GM18508 (cell line): ENCODE results near the gene NTM.

Experiments used
- ATAC-seq: cut with Tn5 transposase; IDR thresholded peaks from one replicate; pipeline ENCODE4 v1.9.1; 2021; ENCODE audit warnings: moderate number of reproducible peaks; ENCODE audit not compliant: insufficient read depth, unreplicated experiment

Gene NTM

DNA sequence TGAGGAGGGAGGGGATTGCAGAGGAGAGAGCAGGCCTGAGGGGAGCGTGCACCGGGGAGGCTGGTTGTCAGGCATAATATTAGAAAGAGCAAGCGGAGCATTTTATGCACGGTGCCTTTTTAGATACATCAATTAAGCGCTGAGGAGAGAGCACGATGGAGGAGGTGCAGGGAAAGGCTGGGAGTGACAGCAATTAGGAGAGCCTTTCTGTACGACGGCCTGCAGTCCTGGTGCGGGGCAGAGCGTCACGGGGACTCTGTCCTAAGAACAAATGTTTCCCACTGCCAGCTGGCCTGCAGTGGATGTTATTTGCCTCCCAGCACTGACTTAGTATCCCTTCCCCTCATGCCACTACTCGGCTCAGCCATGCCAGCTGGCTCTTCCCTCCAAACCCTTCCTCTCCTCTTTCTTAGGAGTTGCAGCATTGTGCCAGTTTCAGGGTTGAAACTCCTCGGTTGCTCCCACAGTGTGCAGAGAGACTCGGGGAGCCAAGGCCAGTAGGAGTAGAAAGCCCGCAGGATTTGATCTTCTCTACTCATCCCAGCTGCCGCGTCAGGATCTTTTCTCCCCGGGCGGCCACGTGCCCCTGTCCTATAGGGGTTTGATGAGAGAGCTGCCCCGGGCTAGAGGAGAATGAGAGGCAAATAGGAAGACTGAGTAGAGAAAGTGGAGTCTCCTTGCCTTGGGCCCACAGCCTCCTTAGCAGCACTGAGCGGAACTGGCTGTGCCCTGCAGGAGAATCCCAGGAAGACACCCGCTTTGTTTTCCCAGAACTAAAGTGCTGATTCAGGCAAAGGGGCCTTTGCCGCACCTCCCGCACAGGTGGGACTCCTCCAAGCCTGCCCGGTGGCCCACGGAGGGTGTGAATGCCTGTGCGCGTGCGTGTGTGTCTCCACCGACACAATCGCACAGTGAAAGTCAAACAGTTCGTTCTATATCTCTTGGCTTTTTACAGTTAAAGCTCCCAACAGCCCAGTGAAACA, 875.3 kb downstream of the NTM start:
- no peak for ATAC-seq

GRCh38 chr11:132248580-132248979, 878.2 kb downstream of the NTM start:
- no peak for ATAC-seq

DNA sequence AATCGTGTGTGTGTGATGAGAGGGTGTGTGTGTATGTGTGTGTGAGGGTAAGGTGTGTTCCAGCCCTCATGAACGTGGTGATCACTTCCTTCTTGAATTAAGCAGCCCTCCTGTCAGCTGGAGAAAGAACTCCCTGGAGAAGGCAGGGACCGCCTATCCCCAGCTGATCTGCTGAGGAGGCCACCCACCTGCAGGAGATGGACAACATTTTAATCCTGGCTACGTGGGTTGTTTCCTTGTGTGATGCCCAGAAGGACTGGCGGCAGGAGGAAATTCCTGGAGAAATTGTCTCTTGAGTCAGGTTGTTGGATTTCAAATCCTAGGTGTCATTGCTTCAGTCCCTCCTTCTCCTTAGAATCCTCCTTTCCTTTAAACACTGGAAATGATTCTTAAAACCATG, 878.8 kb downstream of the NTM start:
- no peak for ATAC-seq

DNA sequence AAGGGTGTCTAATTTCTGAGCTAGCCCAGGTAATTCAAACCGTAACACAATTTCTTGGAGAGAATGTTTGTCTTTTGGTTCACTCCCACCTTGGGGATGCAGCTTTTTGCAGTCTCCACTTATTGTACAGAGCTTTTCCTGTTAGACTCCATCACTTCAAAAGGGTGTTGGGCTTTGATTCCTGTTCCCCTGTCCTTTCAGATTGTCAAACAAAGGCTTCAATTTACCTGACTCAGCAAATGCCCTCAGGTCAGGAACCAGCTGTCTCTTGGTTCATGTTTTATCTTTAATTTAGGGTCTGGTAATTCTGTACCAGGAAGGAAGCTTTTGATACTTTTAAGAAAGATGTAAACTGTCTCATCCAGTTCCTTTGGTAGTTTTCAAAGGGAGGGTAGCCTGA, 880.6 kb downstream of the NTM start:
- ATAC-seq: no peak

DNA sequence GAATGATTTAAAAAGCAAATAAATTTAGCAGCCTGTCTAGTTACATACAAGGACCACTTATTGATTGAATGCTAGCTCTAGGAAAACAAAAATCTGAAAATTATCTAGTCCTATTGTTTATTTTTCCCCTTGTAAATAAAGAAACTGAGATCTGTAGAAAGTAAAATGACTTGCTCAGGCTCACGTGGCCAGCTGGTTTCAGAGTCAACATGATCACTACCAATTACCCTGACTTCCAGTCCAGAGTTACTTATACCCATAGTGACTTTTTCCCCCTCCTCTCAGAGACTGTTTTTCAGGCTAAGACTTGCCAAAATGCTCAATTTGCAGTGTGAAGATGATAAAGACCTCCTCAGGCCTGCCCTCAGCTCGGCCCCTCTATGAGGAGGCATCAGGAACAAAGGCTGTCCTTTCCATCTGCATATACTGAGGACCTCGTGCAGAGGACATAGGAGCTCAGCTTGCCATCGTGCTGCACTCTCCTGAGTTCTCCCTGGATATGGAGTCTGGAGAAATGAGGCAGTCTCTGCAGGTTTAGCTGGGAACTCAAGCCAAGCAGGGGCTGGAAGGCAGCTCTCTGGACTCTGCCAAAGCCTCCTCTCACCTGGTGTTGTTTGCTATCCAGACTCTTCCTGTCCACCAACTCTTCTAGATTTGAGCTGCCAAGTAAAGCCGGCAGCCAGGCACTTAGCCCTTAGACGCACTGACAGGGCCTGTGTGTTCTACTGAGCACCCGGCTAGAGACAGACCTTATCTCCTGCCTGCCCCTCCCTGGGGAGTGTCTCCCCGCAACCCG, 883.3 kb downstream of the NTM start:
- no peak for ATAC-seq

DNA sequence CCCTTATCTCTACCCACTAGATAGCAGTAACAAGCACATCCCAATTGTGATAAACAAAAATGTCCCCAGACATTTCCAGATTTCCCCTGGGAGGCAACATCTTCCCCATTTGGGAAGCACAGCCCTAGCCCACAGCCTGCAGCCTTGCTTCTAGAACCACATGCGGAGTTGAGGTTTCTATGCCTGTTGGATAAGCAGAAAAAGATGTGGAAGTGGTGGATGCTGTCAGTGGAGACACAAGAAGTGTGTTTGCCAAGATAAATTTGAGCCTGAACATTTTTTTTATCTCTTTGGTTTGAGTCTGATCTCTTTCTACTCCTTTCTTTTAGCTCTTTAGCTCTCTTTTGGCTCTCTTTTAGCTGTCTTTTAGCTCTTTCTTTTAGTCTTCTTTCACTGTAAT, 884.5 kb downstream of the NTM start:
- ATAC-seq: no peak

- no peak for ATAC-seq
Observed at GRCh38 chr11:132256528-132257279, 886.3 kb downstream of the NTM start.

GRCh38 chr11:132257871-132258270, 887.5 kb downstream of the NTM start:
- ATAC-seq: no peak

- no peak for ATAC-seq
Observed at GRCh38 chr11:132258875-132259274, 888.5 kb downstream of the NTM start.

DNA sequence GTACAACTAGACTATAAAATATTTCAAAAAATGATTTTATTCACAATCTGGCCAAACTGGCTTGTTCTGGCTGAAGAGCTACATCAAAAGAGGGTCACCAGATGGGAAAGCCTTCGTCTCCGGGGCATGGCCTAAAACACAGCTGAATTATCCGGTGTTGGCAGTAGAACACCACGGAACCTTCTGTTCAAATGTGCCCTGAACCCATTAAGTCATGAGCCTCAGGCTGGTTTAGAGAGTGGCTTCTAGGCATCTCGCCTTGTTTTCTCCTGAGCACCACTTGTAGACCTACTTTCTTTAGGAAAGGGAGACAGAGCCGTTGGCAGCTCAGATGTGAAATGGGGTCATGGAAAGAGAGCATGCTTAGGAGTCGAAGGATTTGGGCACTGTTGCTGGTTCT, 890.2 kb downstream of the NTM start:
- no peak for ATAC-seq

DNA sequence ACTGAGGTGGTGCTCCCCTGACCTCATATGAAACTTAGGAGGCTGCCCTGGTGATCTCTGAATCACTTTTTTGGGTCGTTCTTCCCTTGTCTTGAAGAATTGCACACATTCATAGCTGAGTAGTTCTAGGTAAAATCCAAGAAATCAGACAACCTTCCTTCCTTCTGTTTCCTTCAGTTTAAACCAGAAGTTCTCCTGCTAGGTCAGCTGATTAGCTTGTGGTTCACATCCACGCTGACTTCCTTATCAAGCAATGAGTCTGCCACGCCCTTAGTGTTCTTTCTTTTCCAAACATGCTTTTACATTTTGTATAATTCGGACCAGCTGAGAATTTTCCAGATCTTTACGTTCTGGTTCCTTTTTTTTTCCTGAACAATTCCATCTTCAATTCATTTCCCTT, 892.8 kb downstream of the NTM start:
- no peak for ATAC-seq

GRCh38 chr11:132263875-132264274, 893.5 kb downstream of the NTM start:
- no peak for ATAC-seq

- ATAC-seq: no peak
Observed at GRCh38 chr11:132264616-132265015, 894.2 kb downstream of the NTM start.

- no peak for ATAC-seq
Observed at GRCh38 chr11:132278801-132279574, 908.6 kb downstream of the NTM start.

DNA sequence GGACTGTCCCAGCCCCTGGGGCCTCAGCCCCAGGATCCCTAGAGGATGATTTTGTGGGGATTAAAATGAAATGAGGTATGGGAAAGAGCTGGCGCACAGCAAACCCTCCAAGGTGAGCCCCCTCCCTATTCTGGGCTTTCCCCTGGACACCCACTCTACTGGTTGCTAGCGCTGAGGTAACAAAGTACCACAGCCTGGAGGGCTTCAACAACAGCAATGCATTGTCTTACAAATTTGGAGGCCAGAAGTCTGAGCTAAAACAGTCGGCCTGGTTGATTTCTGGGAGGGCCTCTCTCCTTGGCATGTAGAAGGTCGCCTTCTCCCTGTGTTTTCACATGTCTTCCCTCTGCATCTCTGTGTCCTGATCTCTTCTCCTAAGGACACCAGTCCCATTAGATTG, 913.6 kb downstream of the NTM start:
- ATAC-seq: no peak

DNA sequence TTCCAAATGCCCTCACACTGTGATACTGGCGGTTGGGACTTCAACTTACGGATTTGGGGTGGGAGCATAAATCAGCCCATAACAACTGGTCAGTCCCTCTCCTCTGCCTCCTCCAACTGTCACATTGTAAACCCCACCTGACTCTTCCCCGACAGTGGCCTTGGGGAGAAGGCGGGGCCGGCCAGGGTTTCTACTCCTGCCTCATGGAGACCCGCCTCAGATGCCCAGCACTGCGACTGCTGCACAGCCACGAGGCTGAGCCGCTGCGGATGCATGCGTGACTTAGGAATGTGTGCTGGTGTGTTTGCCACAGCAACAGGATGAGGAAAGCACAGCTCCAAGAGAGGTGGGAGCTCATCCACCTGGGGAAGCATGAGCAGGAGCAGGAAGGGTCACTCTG, 914.2 kb downstream of the NTM start:
- ATAC-seq: no peak

- no peak for ATAC-seq
Observed at GRCh38 chr11:132285631-132286030, 915.2 kb downstream of the NTM start.

DNA sequence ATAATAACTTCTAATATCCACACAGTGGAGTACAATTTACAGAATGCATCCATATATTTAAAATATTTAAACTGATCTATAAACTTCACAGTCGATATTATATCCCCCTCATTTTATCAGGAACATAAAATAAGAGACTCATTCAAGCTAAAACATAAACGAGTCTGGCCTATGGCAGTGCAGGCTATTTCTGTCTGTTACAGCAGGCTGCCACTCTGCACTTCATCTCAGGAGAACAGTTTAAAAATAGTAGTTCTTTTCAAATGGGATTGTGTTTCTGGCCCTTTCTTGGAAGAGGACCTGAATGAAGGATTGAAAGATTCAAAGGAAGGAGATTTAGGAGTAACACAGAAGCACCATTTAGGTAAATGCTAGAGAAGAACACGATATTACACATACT, 915.7 kb downstream of the NTM start:
- ATAC-seq: no peak

GRCh38 chr11:132288036-132288435, 917.6 kb downstream of the NTM start:
- ATAC-seq: no peak
